ENCODE results near the gene EPB41L2.
"Not testable (repeated sequence)": the region's sequence is repeated elsewhere in the genome, so short reads cannot be mapped to it uniquely, and the experiment has no call there.

The EPB41L2 gene

GRCh38 chr6:130993292-130993765 is 69.7 kb downstream of the EPB41L2 start:
- TF ChIP-seq CTCF (IDR thresholded peaks at IDR 0.05; ENCODE audit: borderline replicate concordance, insufficient read depth, low read depth, low read length), result no peak
- no peak overlapping the region for H3K4me3 ChIP-seq (ENCODE audit: low read depth, low read length)

GRCh38 chr6:130991422-130992137 is 71.5 kb downstream of the EPB41L2 start:
- H3K4me3 ChIP-seq (ENCODE audit: low read depth, low read length), result no peak overlapping the region
- TF ChIP-seq CTCF (IDR thresholded peaks at IDR 0.05; ENCODE audit: borderline replicate concordance, insufficient read depth, low read depth, low read length), result no peak

- not testable (repeated sequence) for H3K4me3 ChIP-seq (ENCODE audit: low read depth, low read length)
Observed at GRCh38 chr6:130987539-130987938, 75.5 kb downstream of the EPB41L2 start.

- TF ChIP-seq CTCF (IDR thresholded peaks at IDR 0.05; ENCODE audit: borderline replicate concordance, insufficient read depth, low read depth, low read length), result no peak
- no peak overlapping the region for H3K4me3 ChIP-seq (ENCODE audit: low read depth, low read length)
Observed at GRCh38 chr6:130985115-130985514, 77.9 kb downstream of the EPB41L2 start.

GRCh38 chr6:130982941-130983456 is 80.0 kb downstream of the EPB41L2 start:
- no peak for TF ChIP-seq CTCF (IDR thresholded peaks at IDR 0.05; ENCODE audit: borderline replicate concordance, insufficient read depth, low read depth, low read length)
- H3K4me3 ChIP-seq (ENCODE audit: low read depth, low read length), result no peak overlapping the region

- no peak overlapping the region for H3K4me3 ChIP-seq (ENCODE audit: low read depth, low read length)
- no peak for TF ChIP-seq CTCF (IDR thresholded peaks at IDR 0.05; ENCODE audit: borderline replicate concordance, insufficient read depth, low read depth, low read length)
Observed at GRCh38 chr6:130982135-130982534, 80.9 kb downstream of the EPB41L2 start.

GRCh38 chr6:130981409-130981808 is 81.6 kb downstream of the EPB41L2 start:
- TF ChIP-seq CTCF (IDR thresholded peaks at IDR 0.05; ENCODE audit: borderline replicate concordance, insufficient read depth, low read depth, low read length), result no peak
- H3K4me3 ChIP-seq (ENCODE audit: low read depth, low read length), result no peak overlapping the region

Data from GM12875 (cell line).